Liver (tissue), 9 donors: ENCODE data around the gene LDHAL6B. TPM values are rescaled to one million over a fixed set of nuclear protein-coding genes. Genes with fewer than 3 reads are reported as not detected.

ENCODE experiments used
- DNase-seq: peaks from one replicate; pipeline ENCODE4 v3.0.0-alpha.2; 2017; ENCODE audit warnings: low spot score
- H3K27ac ChIP-seq, 2 donors: one replicate each; pipeline ENCODE4 v1.7.0; 2013; ENCODE audit warnings: inconsistent platforms in 2 of 2, low read length in 2 of 2, control low read depth in 1 of 2, low read depth in 1 of 2, mild to moderate bottlenecking in 1 of 2
- H3K27me3 ChIP-seq, 4 donors: one replicate each; pipeline versions ENCODE4 v1.6.1 to v1.7.0; 2013; ENCODE audit warnings: low read length in 3 of 4, inconsistent platforms in 1 of 4, mild to moderate bottlenecking in 1 of 4, moderate library complexity in 1 of 4; ENCODE audit not compliant: control insufficient read depth in 4 of 4, insufficient read depth in 4 of 4
- H3K36me3 ChIP-seq, 4 donors: one replicate each; pipeline versions ENCODE4 v1.6.1 to v1.7.0; 2013; ENCODE audit warnings: low read length in 3 of 4, mild to moderate bottlenecking in 3 of 4, low read depth in 1 of 4, moderate library complexity in 1 of 4; ENCODE audit not compliant: control insufficient read depth in 4 of 4, insufficient read depth in 3 of 4
- H3K4me1 ChIP-seq, 4 donors: one replicate each; pipeline versions ENCODE4 v1.6.1 to v1.7.0; 2013; ENCODE audit warnings: low read length in 3 of 4, mild to moderate bottlenecking in 3 of 4, moderate library complexity in 1 of 4; ENCODE audit not compliant: control insufficient read depth in 4 of 4, insufficient read depth in 4 of 4
- H3K4me3 ChIP-seq, 3 donors: one replicate each; pipeline versions ENCODE4 v1.6.1 to v1.7.0; 2013; ENCODE audit warnings: low read length in 3 of 3, control low read depth in 1 of 3, low read depth in 1 of 3, mild to moderate bottlenecking in 1 of 3
- H3K9ac ChIP-seq, 2 donors: one replicate each; pipeline ENCODE4 v1.7.0; 2013; ENCODE audit warnings: low read length in 2 of 2, mild to moderate bottlenecking in 2 of 2, moderate library complexity in 2 of 2, control low read depth in 1 of 2, low read depth in 1 of 2
- H3K9me3 ChIP-seq, 4 donors: one replicate each; pipeline versions ENCODE4 v1.6.1 to v1.7.0; 2013; ENCODE audit warnings: low read length in 3 of 4; ENCODE audit not compliant: control insufficient read depth in 4 of 4
- ATF3 ChIP-seq: IDR thresholded peaks from 2 replicates; pipeline ENCODE4 v1.6.1; 2016; ENCODE audit warnings: antibody characterized with exemption
- CTCF ChIP-seq: fragments of 150-350 bp; IDR thresholded peaks from 2 replicates; pipeline ENCODE4 v1.5.1; 2017; ENCODE audit warnings: improper control_type of control experiment, low read depth, low read length; ENCODE audit not compliant: missing input control
- EGR1 ChIP-seq, 2 donors: IDR thresholded peaks; 2 replicates each; pipeline ENCODE4 v1.6.1; 2016 to 2018; ENCODE audit warnings: antibody characterized with exemption in 2 of 2, low read depth in 2 of 2
- FOXA1 ChIP-seq: IDR thresholded peaks from 2 replicates; pipeline ENCODE4 v1.6.1; 2016; ENCODE audit warnings: antibody characterized with exemption
- FOXA2 ChIP-seq: IDR thresholded peaks from 2 replicates; pipeline ENCODE4 v1.6.1; 2016; ENCODE audit warnings: antibody characterized with exemption
- GABPA ChIP-seq, 2 donors: IDR thresholded peaks in 1 of 2; conservative IDR thresholded peaks in 1 of 2; 2 replicates each; pipeline ENCODE4 v1.6.1; 2016; ENCODE audit warnings: antibody characterized with exemption in 2 of 2, mild to moderate bottlenecking in 1 of 2, moderate library complexity in 1 of 2
- HNF4A ChIP-seq, 2 donors: conservative IDR thresholded peaks; 2 replicates each; pipeline ENCODE4 v1.6.1; 2016; ENCODE audit warnings: antibody characterized with exemption in 2 of 2, mild to moderate bottlenecking in 2 of 2
- HNF4G ChIP-seq: IDR thresholded peaks from 2 replicates; pipeline ENCODE4 v1.6.1; 2016; ENCODE audit warnings: antibody characterized with exemption
- JUND ChIP-seq, 2 donors: IDR thresholded peaks; 2 replicates each; pipeline ENCODE4 v1.6.1; 2016; ENCODE audit warnings: antibody characterized with exemption in 2 of 2
- MAX ChIP-seq: IDR thresholded peaks from 2 replicates; pipeline ENCODE4 v1.6.1; 2016; ENCODE audit warnings: antibody characterized with exemption
- NR2F2 ChIP-seq: IDR thresholded peaks from 2 replicates; pipeline ENCODE4 v1.6.1; 2016; ENCODE audit warnings: antibody characterized with exemption
- RAD21 ChIP-seq, 2 donors: IDR thresholded peaks; 2 replicates each; pipeline ENCODE4 v1.6.1; 2016; ENCODE audit warnings: antibody characterized with exemption in 2 of 2, mild to moderate bottlenecking in 2 of 2
- REST ChIP-seq: IDR thresholded peaks from 2 replicates; pipeline ENCODE4 v1.6.1; 2016; ENCODE audit warnings: antibody characterized with exemption, mild to moderate bottlenecking
- RXRA ChIP-seq, 2 donors: IDR thresholded peaks; 2 replicates each; pipeline ENCODE4 v1.6.1; 2017 to 2018; ENCODE audit warnings: antibody characterized with exemption in 2 of 2, mild to moderate bottlenecking in 1 of 2
- SP1 ChIP-seq: IDR thresholded peaks from 2 replicates; pipeline ENCODE4 v1.6.1; 2018; ENCODE audit warnings: antibody characterized with exemption, mild to moderate bottlenecking
- TAF1 ChIP-seq: conservative IDR thresholded peaks from 2 replicates; pipeline ENCODE4 v1.6.1; 2016; ENCODE audit warnings: antibody characterized with exemption, mild to moderate bottlenecking
- YY1 ChIP-seq: IDR thresholded peaks from 2 replicates; pipeline ENCODE4 v1.6.1; 2016; ENCODE audit warnings: antibody characterized with exemption, mild to moderate bottlenecking
- ZBTB33 ChIP-seq: IDR thresholded peaks from 2 replicates; pipeline ENCODE4 v1.6.1; 2016; ENCODE audit warnings: antibody characterized with exemption
- WGBS: extraction: QIAGEN DNeasy Blood & Tissue Kit; methylation state at CpG from one replicate; pipeline ENCODE4 v1.1.7; 2013; 5-methylcytosine and 5-hydroxymethylcytosine counted together
- polyA plus RNA-seq, 2 donors: library from polyadenylated mRNA; stranded (reverse) in 1 of 2; unstranded in 1 of 2; fragments of 200-250 nt in 1 of 2; fragments of >200 nt in 1 of 2; fragmentation: Nextera tagmentation in 1 of 2; extraction: Ambion mirVana in 1 of 2; gene quantifications; one replicate each; pipeline versions ENCODE4 v1.2.1 to v1.2.3, GENCODE V29; 2013 to 2015
- total RNA-seq, 2 donors: library from RNA; depleted of rRNA; stranded (reverse); fragments of >200 nt; gene quantifications; one replicate each; pipeline ENCODE4 v1.2.3, GENCODE V29; 2014
- donor health status: healthy.
- donor health status: healthy.
- donor health status: healthy.
- donor health status: healthy.
- donor health status: healthy.

Gene LDHAL6B
- total and polyA plus RNA-seq, 4 donors = not detected

- H3K27ac ChIP-seq = no peak overlapping the region
- 88% methylated on average over 5 of the region's 5 CpGs for WGBS
- H3K9me3 ChIP-seq = no peaks in the 10 kb centered on the region
- H3K4me1 ChIP-seq = no peaks in the 10 kb centered on the region
- peaks cover 0 to 9% (median 3%) of the 10 kb centered on the region in 4 donors for H3K36me3 ChIP-seq
- no peak for TF ChIP-seq ZBTB33
- TF ChIP-seq JUND (IDR thresholded peaks at IDR 0.05) = no peak
- TF ChIP-seq SP1 = no peak
- TF ChIP-seq NR2F2 = no peak
- TF ChIP-seq TAF1 = no peak
- TF ChIP-seq MAX = no peak
- no peak for TF ChIP-seq ATF3
- TF ChIP-seq YY1 = no peak
- TF ChIP-seq HNF4G = no peak
- TF ChIP-seq GABPA (IDR thresholded peaks at IDR 0.05 in 1 of 2, conservative IDR thresholded peaks at IDR 0.05 in 1 of 2) = no peak
- no peak for TF ChIP-seq FOXA1
- no peak for TF ChIP-seq REST
- no peak for TF ChIP-seq HNF4A (conservative IDR thresholded peaks at IDR 0.05)
- no peak for TF ChIP-seq RXRA (IDR thresholded peaks at IDR 0.05)
- TF ChIP-seq RAD21 (IDR thresholded peaks at IDR 0.05) = no peak
- TF ChIP-seq FOXA2 = no peak
- no peak for TF ChIP-seq CTCF
- no peak for TF ChIP-seq EGR1 (IDR thresholded peaks at IDR 0.05; ENCODE audit: low read depth in 2 of 2)
- DNase-seq = no peak
- no peak overlapping the region for H3K9ac ChIP-seq
- no peak overlapping the region for H3K4me3 ChIP-seq
- H3K27me3 ChIP-seq = no peaks in the 10 kb centered on the region
Observed at GRCh38 chr15:59243622-59244021, 37.0 kb downstream of the LDHAL6B start.
